ENCODE data around the gene SPATC1L.

The SPATC1L gene

DNA sequence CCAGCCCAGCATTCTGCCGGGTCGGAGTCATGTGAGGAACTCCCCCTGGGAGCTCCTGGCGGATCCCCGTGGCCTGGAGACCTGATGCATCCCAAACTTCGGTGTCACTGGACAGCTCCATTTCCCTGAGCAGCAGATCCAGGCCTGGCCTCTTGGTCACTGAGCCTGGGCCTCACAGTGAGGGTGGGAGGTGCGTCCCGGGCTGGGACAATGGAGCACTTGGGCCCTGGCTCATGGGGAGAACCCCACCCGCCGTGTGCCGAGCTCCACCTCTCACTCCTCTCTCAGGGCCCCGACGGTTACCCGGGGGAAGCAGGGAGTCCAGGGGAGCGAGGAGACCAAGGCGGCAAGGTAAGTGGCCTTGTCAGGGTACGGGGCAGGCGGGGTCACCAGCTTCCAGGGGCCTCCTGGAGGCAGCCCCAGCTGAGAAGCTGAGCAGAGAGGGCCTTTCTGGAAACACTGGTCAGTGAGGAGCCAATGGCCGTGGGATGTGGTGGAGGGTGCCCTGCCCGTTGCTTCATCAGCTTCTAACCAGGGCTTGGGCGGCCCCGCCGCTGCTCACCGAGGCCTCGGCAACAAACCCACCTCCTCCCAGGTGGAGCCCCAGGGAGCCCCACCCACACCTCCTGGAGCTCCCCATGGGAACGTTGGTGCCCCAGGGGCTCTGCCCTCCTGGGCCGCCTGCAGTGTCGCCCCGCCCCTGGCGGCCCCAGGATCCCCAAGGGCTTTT, 66.5 kb downstream of the SPATC1L start:
- no peak for DNase-seq

DNA sequence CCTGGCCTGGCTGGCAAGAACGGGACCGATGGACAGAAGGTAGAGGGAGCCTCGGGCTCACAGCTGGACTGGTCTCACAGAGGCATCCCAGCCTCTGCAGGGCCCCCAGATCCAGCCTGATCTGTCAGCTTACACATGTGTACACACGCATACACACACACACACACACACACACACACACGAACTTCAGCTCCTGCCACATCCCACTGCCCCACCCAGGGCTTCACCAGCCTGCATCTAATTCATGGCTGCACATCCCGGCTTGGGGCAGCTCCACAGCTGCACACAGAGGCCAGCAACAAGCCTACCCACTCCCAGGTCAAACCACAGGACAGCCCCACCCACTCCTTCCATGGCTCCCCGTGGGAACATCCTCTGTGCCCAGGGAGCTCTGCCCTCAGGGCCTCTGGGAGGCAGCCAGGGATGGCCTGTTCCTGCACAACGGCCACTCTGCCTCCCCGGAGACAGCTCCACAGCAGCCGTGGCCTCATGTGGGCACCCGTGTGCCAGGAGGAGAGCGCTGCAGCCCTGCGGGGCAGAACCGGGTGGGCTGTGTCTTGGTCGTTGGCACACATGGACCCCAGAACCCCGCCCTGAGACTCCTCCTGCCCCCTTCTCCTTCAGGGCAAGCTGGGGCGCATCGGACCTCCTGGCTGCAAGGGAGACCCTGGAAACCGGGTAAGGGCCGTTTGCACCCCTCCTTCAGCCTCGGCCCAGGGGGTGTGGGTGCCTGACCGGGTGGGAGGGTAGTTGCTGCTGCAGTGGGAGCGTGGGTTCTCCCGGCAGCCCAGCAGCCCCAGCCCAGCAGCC, 67.3 kb downstream of the SPATC1L start:
- no peak for DNase-seq

DNA sequence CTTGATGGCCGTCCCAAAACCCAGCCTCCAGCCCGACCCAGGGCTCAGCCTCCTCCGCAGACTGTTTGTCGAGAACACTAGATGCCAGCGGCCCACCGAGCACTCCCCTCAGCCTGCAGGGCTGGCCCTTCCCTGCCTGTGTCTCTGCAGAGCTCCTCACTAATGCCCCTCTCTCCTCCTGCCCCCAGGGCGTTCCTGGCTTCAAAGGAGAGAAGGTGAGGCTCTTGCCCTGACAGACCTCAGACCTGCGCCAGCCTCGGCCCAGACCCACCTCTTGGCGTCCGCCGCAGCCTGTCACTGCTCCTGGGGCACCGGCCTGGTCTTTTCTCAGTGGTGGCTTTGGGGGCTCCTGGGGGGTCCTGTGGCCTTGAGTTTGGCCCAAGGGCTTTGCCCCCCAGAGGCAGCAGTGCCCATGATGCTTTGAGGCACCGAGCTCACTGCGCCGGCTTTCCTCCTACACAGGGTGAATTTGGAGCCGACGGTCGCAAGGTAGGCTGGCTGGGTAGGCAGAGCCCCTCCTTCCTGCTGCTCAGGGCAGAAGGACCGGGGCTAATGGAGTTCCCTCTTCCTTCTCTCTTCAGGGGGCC, 68.0 kb downstream of the SPATC1L start:
- no peak for DNase-seq

DNA sequence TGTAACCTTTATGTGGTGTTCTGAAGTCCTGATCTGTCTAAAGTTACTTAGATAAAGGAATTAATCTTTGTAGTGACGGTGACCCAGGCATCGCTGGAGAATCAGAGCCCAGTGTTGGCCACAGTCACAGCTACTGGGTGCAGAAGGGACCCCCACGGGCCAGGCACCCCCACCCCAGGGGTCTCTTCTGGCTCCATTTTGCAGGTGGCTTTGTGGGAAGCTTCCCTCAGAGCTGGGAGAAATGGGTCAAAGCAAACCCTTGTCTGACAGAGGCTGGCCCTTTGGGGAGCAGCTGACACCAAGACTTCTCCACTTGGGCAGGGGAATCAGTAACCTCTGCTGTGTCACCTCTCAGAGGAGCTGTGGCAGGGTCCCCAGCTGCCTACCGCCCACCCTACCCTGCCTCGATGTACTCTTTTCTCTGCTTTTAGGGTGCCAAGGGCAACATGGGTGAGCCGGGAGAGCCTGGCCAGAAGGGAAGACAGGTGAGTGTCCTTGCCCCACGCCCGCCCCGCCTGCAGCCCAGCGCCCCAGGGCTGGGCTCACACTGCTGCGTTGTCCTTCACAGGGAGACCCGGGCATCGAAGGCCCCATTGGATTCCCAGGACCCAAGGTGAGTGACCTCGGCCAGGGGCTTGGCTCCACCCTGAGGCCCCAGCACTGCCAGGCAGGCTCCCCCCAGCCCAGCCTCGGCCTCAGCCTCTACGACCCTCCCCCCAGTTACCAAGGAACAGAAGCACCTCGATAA, 68.6 kb downstream of the SPATC1L start:
- DNase-seq = no peak

DNA sequence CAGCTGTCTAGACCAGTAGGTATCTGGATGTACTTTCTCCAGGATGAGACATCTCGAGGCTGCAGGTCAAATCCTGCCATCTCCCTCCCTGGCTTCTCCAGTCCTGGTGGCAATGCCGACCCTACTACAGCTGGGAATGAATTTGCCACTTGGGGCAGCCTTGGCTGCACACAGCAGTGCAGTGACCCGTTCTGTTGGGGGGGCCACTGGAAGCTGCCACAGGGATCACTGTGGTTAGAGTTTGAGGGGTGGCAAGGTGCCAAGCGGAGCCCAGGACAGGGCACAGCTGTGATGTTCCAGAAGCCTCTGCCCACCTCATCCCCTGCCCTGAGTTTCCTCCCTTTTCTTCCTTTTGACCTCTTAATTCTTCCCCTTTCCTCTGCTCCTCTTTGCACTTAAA, 69.3 kb downstream of the SPATC1L start:
- no peak for DNase-seq

DNA sequence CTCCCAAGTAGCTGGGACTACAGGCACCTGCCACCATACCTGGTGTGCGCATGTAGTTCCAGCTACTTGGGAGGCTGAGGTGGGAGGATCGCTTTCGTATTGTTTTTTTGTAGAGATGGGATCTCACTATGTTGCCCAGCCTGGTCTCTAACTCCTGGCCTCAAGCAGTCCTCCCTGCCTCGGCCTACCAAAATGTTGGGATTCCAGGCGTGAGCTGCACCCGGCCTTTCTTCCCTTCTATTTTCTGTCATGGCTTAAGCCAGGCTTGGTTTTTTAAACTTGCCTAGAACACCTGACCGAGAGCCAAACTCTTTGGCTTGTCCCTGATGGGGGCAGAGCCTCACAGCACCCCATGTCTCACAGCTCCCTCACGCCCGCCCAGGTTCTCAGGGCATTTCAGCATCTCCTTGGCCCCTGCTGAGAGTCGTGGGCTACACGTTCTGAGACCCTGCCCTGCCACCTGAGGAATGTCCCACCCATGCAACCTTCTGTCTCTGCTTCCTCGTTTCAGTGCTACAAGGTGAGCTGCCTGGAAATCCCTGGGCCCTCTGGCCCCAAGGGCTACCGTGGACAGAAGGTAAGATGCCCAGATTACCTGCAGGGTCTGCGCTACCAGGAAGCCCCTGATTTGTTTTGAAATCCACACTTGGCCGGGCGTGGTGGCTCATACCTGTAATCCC, 70.6 kb downstream of the SPATC1L start:
- DNase-seq = no peak

DNA sequence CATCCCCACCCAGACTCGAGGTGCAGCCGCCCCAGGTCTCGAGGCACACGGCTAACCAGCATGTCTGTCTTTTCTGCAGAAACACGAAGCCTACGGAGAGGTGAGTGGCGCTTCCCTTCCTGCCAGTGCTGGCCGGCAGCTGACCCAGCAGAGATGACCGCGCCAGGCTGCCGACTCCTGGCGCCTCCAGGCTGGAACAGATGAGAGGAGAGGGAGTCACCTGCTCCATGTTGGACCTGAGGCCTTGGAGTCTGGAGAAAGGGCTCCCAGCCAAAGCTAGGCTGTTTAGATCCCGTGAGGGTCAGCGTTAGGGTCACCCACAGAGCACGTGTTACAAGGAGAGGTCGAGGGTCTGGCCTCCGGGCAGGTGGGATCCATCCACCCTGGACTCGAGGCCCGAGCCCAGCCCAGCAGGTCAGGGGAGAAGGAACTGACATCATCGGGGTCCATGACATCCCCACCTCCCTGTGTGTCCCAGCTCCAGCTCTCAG, 71.5 kb downstream of the SPATC1L start:
- no peak for DNase-seq

DNA sequence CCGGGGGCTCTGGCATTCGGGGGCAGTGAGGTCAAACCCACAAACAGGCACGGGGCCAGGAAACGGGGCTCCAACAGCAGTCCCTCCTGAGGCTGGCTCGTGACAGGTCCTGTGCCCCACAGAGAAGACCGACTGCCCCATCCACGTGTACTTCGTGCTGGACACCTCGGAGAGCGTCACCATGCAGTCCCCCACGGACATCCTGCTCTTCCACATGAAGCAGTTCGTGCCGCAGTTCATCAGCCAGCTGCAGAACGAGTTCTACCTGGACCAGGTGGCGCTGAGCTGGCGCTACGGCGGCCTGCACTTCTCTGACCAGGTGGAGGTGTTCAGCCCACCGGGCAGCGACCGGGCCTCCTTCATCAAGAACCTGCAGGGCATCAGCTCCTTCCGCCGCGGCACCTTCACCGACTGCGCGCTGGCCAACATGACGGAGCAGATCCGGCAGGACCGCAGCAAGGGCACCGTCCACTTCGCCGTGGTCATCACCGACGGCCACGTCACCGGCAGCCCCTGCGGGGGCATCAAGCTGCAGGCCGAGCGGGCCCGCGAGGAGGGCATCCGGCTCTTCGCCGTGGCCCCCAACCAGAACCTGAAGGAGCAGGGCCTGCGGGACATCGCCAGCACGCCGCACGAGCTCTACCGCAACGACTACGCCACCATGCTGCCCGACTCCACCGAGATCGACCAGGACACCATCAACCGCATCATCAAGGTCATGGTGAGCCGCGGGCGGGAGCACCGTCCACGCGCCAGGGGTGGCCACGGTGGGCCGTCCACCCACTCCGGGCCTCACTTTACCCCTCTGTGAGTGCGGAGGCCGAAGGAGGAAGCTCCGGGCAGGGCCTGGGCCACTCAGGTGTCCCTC, 72.2 kb downstream of the SPATC1L start:
- no peak for DNase-seq

DNA sequence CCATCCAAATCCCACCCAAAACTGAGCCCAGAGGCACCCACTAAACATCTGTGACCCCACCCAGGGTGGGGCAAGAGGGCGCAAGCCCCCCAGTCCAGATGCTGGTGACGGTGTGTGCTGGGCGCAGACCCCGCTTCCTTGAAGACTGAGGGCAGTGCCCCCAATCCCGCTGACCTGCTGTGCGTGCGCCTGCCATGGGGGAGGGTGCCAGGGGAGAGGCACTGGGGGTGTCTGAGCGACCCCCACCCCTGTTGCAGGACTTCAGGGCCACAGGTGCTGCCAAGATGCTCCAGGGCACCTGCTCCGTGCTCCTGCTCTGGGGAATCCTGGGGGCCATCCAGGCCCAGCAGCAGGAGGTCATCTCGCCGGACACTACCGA, 73.1 kb downstream of the SPATC1L start:
- DNase-seq = no peak

Measured in DMS79 treated with DMSO at 0.1 percent for 48 hours (cell line).